ENCODE measurements around the gene THEM5. TPM values are rescaled to one million over a fixed set of nuclear protein-coding genes. Genes with fewer than 3 reads are reported as not detected.

Gene THEM5
- total RNA-seq, 1 donor from 2014 or later, result not detected

DNA sequence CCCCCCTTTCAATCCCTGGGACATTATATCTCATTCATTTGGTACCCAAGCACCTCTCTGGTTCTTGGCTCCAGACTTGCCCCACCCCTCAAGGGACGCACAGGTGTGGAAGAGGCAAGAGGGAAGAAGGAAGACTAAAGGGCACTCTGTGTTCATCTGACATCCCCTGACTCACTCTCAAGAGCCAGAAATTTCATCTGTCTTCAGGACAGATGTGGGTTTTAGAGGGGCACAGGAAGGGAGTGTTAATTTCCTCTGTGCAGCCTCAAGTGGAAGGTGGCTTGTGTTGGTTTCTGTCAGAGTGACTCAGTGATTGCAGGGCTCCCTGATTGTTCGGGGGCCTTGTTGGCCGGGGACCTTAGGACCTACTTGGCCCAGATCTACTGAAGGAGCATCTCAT lies 16.3 kb downstream of the THEM5 start:
- H3K4me1 Mint-ChIP-seq (ENCODE audit: unreplicated experiment), result peaks cover 12% of the 10 kb centered on the region
- H3K9me3 Mint-ChIP-seq (ENCODE audit: unreplicated experiment), result no peaks in the 10 kb centered on the region
- DNase-seq (ENCODE audit: extremely low spot score, unreplicated experiment), result no peak
- peaks cover 67% of the 10 kb centered on the region for H3K27me3 Mint-ChIP-seq (ENCODE audit: unreplicated experiment)
- no peaks in the 10 kb centered on the region for H3K36me3 Mint-ChIP-seq (ENCODE audit: unreplicated experiment)
- no peak overlapping the region for H3K27ac Mint-ChIP-seq (ENCODE audit: unreplicated experiment)
- TF ChIP-seq, protein P1, sequence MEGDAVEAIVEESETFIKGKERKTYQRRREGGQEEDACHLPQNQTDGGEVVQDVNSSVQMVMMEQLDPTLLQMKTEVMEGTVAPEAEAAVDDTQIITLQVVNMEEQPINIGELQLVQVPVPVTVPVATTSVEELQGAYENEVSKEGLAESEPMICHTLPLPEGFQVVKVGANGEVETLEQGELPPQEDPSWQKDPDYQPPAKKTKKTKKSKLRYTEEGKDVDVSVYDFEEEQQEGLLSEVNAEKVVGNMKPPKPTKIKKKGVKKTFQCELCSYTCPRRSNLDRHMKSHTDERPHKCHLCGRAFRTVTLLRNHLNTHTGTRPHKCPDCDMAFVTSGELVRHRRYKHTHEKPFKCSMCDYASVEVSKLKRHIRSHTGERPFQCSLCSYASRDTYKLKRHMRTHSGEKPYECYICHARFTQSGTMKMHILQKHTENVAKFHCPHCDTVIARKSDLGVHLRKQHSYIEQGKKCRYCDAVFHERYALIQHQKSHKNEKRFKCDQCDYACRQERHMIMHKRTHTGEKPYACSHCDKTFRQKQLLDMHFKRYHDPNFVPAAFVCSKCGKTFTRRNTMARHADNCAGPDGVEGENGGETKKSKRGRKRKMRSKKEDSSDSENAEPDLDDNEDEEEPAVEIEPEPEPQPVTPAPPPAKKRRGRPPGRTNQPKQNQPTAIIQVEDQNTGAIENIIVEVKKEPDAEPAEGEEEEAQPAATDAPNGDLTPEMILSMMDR (IDR thresholded peaks at IDR 0.05), result no peak
- peak overlapping the region; percentile 43 for H3K4me3 Mint-ChIP-seq (ENCODE audit: unreplicated experiment)

GRCh38 chr1:151835596-151835995 lies 17.9 kb downstream of the THEM5 start:
- DNase-seq (ENCODE audit: extremely low spot score, unreplicated experiment), result no peak
- TF ChIP-seq, protein P1 (IDR thresholded peaks at IDR 0.05), result no peak
- Mint-ChIP-seq H3K9me3 (ENCODE audit: unreplicated experiment) (no peaks in the 10 kb centered on the region), H3K4me1 (ENCODE audit: unreplicated experiment) (peaks cover 12% of the 10 kb centered on the region), H3K36me3 (ENCODE audit: unreplicated experiment) (no peaks in the 10 kb centered on the region), H3K4me3 (ENCODE audit: unreplicated experiment) (no peak overlapping the region), H3K27me3 (ENCODE audit: unreplicated experiment) (peaks cover 52% of the 10 kb centered on the region), H3K27ac (ENCODE audit: unreplicated experiment) (no peak overlapping the region)

DNA sequence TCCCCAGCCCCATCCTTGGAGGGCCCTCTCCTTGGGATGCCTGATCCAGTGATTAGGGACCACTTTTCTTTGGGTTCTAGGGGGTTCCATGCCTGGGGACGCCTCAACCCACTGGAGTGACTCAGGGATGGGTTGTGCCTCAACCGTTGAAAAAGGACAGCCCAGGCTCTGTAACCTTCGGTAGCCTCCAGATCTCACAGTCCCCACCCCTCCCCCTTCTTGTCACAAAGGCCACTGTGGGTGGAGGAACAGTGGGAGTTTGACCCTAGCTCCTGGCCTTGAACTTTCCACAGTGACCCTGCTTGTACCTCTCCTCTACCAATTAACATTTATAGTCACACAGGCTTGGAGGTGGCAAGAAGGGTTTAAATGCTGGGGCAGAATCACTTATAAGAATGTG lies 19.3 kb downstream of the THEM5 start:
- H3K27ac Mint-ChIP-seq (ENCODE audit: unreplicated experiment), result no peak overlapping the region
- H3K36me3 Mint-ChIP-seq (ENCODE audit: unreplicated experiment), result no peaks in the 10 kb centered on the region
- H3K4me3 Mint-ChIP-seq (ENCODE audit: unreplicated experiment), result no peak overlapping the region
- TF ChIP-seq, protein P1 (IDR thresholded peaks at IDR 0.05), result no peak
- H3K27me3 Mint-ChIP-seq (ENCODE audit: unreplicated experiment), result peaks cover 44% of the 10 kb centered on the region
- no peak for DNase-seq (ENCODE audit: extremely low spot score, unreplicated experiment)
- H3K4me1 Mint-ChIP-seq (ENCODE audit: unreplicated experiment), result peaks cover 12% of the 10 kb centered on the region
- H3K9me3 Mint-ChIP-seq (ENCODE audit: unreplicated experiment), result no peaks in the 10 kb centered on the region

- no peak overlapping the region for H3K4me3 Mint-ChIP-seq (ENCODE audit: unreplicated experiment)
- peaks cover 43% of the 10 kb centered on the region for H3K27me3 Mint-ChIP-seq (ENCODE audit: unreplicated experiment)
- H3K4me1 Mint-ChIP-seq (ENCODE audit: unreplicated experiment), result peaks cover 12% of the 10 kb centered on the region
- DNase-seq (ENCODE audit: extremely low spot score, unreplicated experiment), result no peak
- H3K27ac Mint-ChIP-seq (ENCODE audit: unreplicated experiment), result no peak overlapping the region
- no peaks in the 10 kb centered on the region for H3K9me3 Mint-ChIP-seq (ENCODE audit: unreplicated experiment)
- no peaks in the 10 kb centered on the region for H3K36me3 Mint-ChIP-seq (ENCODE audit: unreplicated experiment)
- TF ChIP-seq, protein P1 (IDR thresholded peaks at IDR 0.05), result no peak
These were observed 20.2 kb downstream of the THEM5 start for GRCh38 chr1:151833172-151833900.

DNA sequence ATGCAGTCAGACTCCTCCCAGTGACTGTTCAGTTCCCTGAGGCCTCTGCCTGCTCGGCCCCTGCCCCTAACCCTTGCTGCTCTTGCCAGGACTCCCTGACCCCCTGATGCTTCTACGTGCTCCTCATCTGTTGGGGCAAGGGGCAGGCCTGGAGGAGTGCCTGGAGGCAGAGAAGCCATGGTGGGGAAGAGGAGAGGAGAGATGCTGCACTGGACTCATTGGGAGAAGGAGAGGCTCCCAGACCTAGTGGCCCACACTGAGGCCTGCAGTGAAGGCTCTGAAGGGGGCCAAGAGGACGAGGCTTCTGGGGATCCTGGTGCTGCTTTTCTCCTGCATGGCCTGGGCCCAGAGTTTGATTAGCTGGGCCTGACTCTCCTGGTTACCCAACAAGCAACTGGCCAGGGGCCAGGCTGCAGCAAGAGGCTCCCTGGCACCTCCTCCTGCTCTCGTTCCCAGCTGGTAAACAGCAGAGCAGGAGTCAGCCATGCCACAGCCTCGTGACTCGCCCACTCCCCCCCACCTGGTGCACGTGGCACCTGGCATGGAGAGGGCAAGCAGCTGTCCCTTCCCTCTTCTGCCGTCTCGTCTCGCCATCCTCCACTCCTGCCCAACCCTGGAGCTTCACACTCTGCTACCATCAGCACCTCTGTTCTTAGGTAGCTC lies 21.1 kb downstream of the THEM5 start:
- Mint-ChIP-seq H3K9me3 (ENCODE audit: unreplicated experiment) (no peaks in the 10 kb centered on the region), H3K36me3 (ENCODE audit: unreplicated experiment) (no peaks in the 10 kb centered on the region), H3K4me1 (ENCODE audit: unreplicated experiment) (peaks cover 9% of the 10 kb centered on the region), H3K27me3 (ENCODE audit: unreplicated experiment) (peaks cover 39% of the 10 kb centered on the region), H3K4me3 (ENCODE audit: unreplicated experiment) (no peak overlapping the region), H3K27ac (ENCODE audit: unreplicated experiment) (no peak overlapping the region)
- TF ChIP-seq, protein P1 (IDR thresholded peaks at IDR 0.05), result no peak
- no peak for DNase-seq (ENCODE audit: extremely low spot score, unreplicated experiment)
